HG02884 (cell line): ENCODE data around the gene DMPK.

Experiments used
- ATAC-seq: cut with Tn5 transposase; IDR thresholded peaks from one replicate; pipeline ENCODE4 v1.9.1; 2021; ENCODE audit warnings: mild to moderate bottlenecking, moderate library complexity; ENCODE audit not compliant: unreplicated experiment

The DMPK gene

GRCh38 chr19:45782162-45782691 lies at the start of gene DMPK:
DMPK (minus strand) TSS chr19:45782490; CDS start chr19:45782352, 138 bp downstream.
- ATAC-seq = no peak

GRCh38 chr19:45828945-45829344 lies 46.7 kb upstream of the DMPK start:
- ATAC-seq = no peak

- no peak for ATAC-seq
These were observed 46.2 kb upstream of the DMPK start for GRCh38 chr19:45828523-45828922.

GRCh38 chr19:45827459-45828093 lies 45.3 kb upstream of the DMPK start:
- no peak for ATAC-seq

- ATAC-seq = no peak
These were observed 44.6 kb upstream of the DMPK start for GRCh38 chr19:45826934-45827333.

- no peak for ATAC-seq
These were observed 43.9 kb upstream of the DMPK start for GRCh38 chr19:45825917-45826893.

GRCh38 chr19:45825263-45825605 lies 42.9 kb upstream of the DMPK start:
- ATAC-seq = no peak

GRCh38 chr19:45824531-45825262 lies 42.4 kb upstream of the DMPK start:
- no peak for ATAC-seq

- ATAC-seq = no peak
These were observed 41.8 kb upstream of the DMPK start for GRCh38 chr19:45824041-45824471.

- ATAC-seq = no peak
These were observed 40.9 kb upstream of the DMPK start for GRCh38 chr19:45823182-45823581.

- ATAC-seq = no peak
These were observed 40.4 kb upstream of the DMPK start for GRCh38 chr19:45822716-45823115.

GRCh38 chr19:45821570-45821969 lies 39.3 kb upstream of the DMPK start:
- no peak for ATAC-seq

- no peak for ATAC-seq
These were observed 38.8 kb upstream of the DMPK start for GRCh38 chr19:45821103-45821521.

GRCh38 chr19:45820413-45821102 lies 38.3 kb upstream of the DMPK start:
- no peak for ATAC-seq

- no peak for ATAC-seq
These were observed 37.5 kb upstream of the DMPK start for GRCh38 chr19:45819769-45820168.

- no peak for ATAC-seq
These were observed 35.5 kb upstream of the DMPK start for GRCh38 chr19:45817725-45818301.

GRCh38 chr19:45817010-45817724 lies 34.9 kb upstream of the DMPK start:
- ATAC-seq = peak; percentile 79

- no peak for ATAC-seq
These were observed 34.1 kb upstream of the DMPK start for GRCh38 chr19:45816236-45817009.
